ENCODE data around the gene DSCAM.

The DSCAM gene

GRCh38 chr21:40200126-40200525 lies 646.8 kb downstream of the DSCAM start:
- in situ Hi-C loops (cut with MboI; ENCODE audit: low pct_unique_long_range_greater_than_20kb, low sequenced_read_pairs, unreplicated experiment) = no loop called here
- no peak for DNase-seq (ENCODE audit: low spot score)
- TF ChIP-seq CTCF (IDR thresholded peaks at IDR 0.05; ENCODE audit: extremely low read depth, insufficient read depth, missing control alignments) = no peak

GRCh38 chr21:40194185-40194980 lies 652.6 kb downstream of the DSCAM start:
- no peak for DNase-seq (ENCODE audit: low spot score)
- no peak for TF ChIP-seq CTCF (IDR thresholded peaks at IDR 0.05; ENCODE audit: extremely low read depth, insufficient read depth, missing control alignments)
- in situ Hi-C loops (cut with MboI; ENCODE audit: low pct_unique_long_range_greater_than_20kb, low sequenced_read_pairs, unreplicated experiment) = no loop called here

GRCh38 chr21:40191616-40192015 lies 655.3 kb downstream of the DSCAM start:
- DNase-seq (ENCODE audit: low spot score) = no peak
- in situ Hi-C loops (cut with MboI; ENCODE audit: low pct_unique_long_range_greater_than_20kb, low sequenced_read_pairs, unreplicated experiment) = no loop called here
- no peak for TF ChIP-seq CTCF (IDR thresholded peaks at IDR 0.05; ENCODE audit: extremely low read depth, insufficient read depth, missing control alignments)

GRCh38 chr21:40191196-40191595 lies 655.8 kb downstream of the DSCAM start:
- no peak for TF ChIP-seq CTCF (IDR thresholded peaks at IDR 0.05; ENCODE audit: extremely low read depth, insufficient read depth, missing control alignments)
- in situ Hi-C loops (cut with MboI; ENCODE audit: low pct_unique_long_range_greater_than_20kb, low sequenced_read_pairs, unreplicated experiment) = no loop called here
- DNase-seq (ENCODE audit: low spot score) = no peak

- DNase-seq (ENCODE audit: low spot score) = no peak
- in situ Hi-C loops (cut with MboI; ENCODE audit: low pct_unique_long_range_greater_than_20kb, low sequenced_read_pairs, unreplicated experiment) = no loop called here
- no peak for TF ChIP-seq CTCF (IDR thresholded peaks at IDR 0.05; ENCODE audit: extremely low read depth, insufficient read depth, missing control alignments)
These were observed 658.9 kb downstream of the DSCAM start for GRCh38 chr21:40187946-40188654.

GRCh38 chr21:40187244-40187643 lies 659.7 kb downstream of the DSCAM start:
- no peak for DNase-seq (ENCODE audit: low spot score)
- in situ Hi-C loops (cut with MboI; ENCODE audit: low pct_unique_long_range_greater_than_20kb, low sequenced_read_pairs, unreplicated experiment) = no loop called here
- TF ChIP-seq CTCF (IDR thresholded peaks at IDR 0.05; ENCODE audit: extremely low read depth, insufficient read depth, missing control alignments) = no peak

Data from GM13977 (cell line).